Natural killer cell (primary cell): ENCODE results near the gene LEF1. TPM values are rescaled to one million over a fixed set of nuclear protein-coding genes. Genes with fewer than 3 reads are reported as not detected.

Source experiments
- ATAC-seq, 3 donors: fragments of 150-1000 bp in 2 of 3; fragments of 200-7000 bp in 1 of 3; cut with Tn5 transposase; 1 replicate in 1 of 3; 2 replicates in 2 of 3; pipeline ENCODE4 v1.10.0; 2021; ENCODE audit warnings: mild to moderate bottlenecking in 2 of 3, moderate library complexity in 2 of 3
- DNase-seq, 2 donors: peaks; one replicate each; pipeline versions ENCODE4 v3.0.0 to v3.0.0-alpha.2; 2013 to 2021; ENCODE audit warnings: mixed read lengths in 1 of 2
- H3K27ac ChIP-seq: one replicate; pipeline ENCODE4 v1.5.1; 2013; ENCODE audit warnings: mild to moderate bottlenecking, low read length
- H3K27me3 ChIP-seq: one replicate; pipeline ENCODE4 v1.6.1; 2013; ENCODE audit warnings: low read length; ENCODE audit not compliant: control insufficient read depth, insufficient read depth
- H3K36me3 ChIP-seq: one replicate; pipeline ENCODE4 v1.6.1; 2013; ENCODE audit warnings: low read length; ENCODE audit not compliant: control insufficient read depth, insufficient read depth
- H3K4me1 ChIP-seq: one replicate; pipeline ENCODE4 v1.6.1; 2013; ENCODE audit warnings: low read length; ENCODE audit not compliant: control insufficient read depth, insufficient read depth
- H3K4me3 ChIP-seq: one replicate; pipeline ENCODE4 v1.5.1; 2013; ENCODE audit warnings: low read length
- H3K9me3 ChIP-seq: one replicate; pipeline ENCODE4 v1.6.1; 2013; ENCODE audit warnings: low read length; ENCODE audit not compliant: control insufficient read depth, insufficient read depth
- H3K27ac Mint-ChIP-seq, 2 donors: one replicate each; pipeline ENCODE4 v1.8.0; 2022; ENCODE audit warnings: mild to moderate bottlenecking in 2 of 2, mixed read lengths in 2 of 2, moderate library complexity in 1 of 2
- H3K27me3 Mint-ChIP-seq, 2 donors: one replicate each; pipeline ENCODE4 v1.8.0; 2022; ENCODE audit warnings: low read depth in 2 of 2, mixed read lengths in 2 of 2
- H3K36me3 Mint-ChIP-seq: one replicate; pipeline ENCODE4 v1.8.0; 2022; ENCODE audit warnings: mixed read lengths
- H3K4me1 Mint-ChIP-seq, 2 donors: one replicate each; pipeline ENCODE4 v1.8.0; 2022; ENCODE audit warnings: mixed read lengths in 2 of 2
- H3K4me3 Mint-ChIP-seq: one replicate; pipeline ENCODE4 v1.8.0; 2022; ENCODE audit warnings: mild to moderate bottlenecking, moderate library complexity, mixed read lengths
- H3K9me3 Mint-ChIP-seq, 2 donors: one replicate each; pipeline ENCODE4 v1.8.0; 2022; ENCODE audit warnings: mixed read lengths in 2 of 2
- WGBS: methylation state at CpG from one replicate; pipeline ENCODE4 v1.1.7; 2013; ENCODE audit warnings: missing lambda C conversion rate; ENCODE audit not compliant: insufficient coverage; 5-methylcytosine and 5-hydroxymethylcytosine counted together
- intact Hi-C: fragments of 100-400 bp; cut with micrococcal nuclease; formaldehyde crosslinking; loops from one replicate; pipeline ENCODE4 v1.14.2; 2022
- total RNA-seq, 4 donors: library from RNA; stranded (reverse); fragments of 120-200 nt in 1 of 4; gene quantifications; one replicate each; pipeline versions ENCODE4 v1.2.3 to v1.2.4, GENCODE V29; 2013 to 2022
- TF ChIP-seq, protein P1 (sequence below): fragments of 200-600 bp; IDR thresholded peaks from one replicate; pipeline ENCODE4 v1.8.0; 2022; ENCODE audit warnings: antibody characterized with exemption

The LEF1 gene
- total RNA-seq, 3 donors from 2014 or later (not counting 1 experiment from before 2014, with no cell fraction given): 18.7 to 39.8 (median 24.5) TPM

DNA sequence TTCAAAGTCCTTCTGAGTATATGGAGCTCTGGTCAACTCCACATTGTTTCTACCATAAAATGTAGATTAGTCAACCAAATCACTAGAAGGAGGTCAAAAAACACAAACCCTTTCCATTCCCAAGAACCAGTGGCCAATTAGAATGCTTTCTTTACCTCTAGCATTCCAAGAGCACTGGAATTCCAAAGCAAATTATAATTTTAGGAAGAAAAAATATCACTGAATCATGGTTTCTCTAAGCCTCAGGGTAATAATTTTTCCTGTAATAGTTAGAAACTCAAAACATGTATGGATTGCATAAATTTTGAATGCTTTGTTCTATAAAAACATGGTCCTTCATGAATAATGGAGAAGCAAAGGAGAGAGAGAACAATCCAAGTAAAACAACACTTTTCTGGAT lies 39.5 kb downstream of the LEF1 start:
- Histone ChIP-seq H3K27me3 (no peaks in the 10 kb centered on the region), H3K9me3 (no peaks in the 10 kb centered on the region), H3K27ac (no peak overlapping the region), H3K36me3 (no peaks in the 10 kb centered on the region), H3K4me1 (no peaks in the 10 kb centered on the region), H3K4me3 (no peak overlapping the region)
- H3K27ac Mint-ChIP-seq: no peak overlapping the region
- ATAC-seq (no peak), DNase-seq (no peak)
- H3K4me1 Mint-ChIP-seq: no peaks in the 10 kb centered on the region
- no peaks in the 10 kb centered on the region for H3K36me3 Mint-ChIP-seq
- TF ChIP-seq, protein P1, sequence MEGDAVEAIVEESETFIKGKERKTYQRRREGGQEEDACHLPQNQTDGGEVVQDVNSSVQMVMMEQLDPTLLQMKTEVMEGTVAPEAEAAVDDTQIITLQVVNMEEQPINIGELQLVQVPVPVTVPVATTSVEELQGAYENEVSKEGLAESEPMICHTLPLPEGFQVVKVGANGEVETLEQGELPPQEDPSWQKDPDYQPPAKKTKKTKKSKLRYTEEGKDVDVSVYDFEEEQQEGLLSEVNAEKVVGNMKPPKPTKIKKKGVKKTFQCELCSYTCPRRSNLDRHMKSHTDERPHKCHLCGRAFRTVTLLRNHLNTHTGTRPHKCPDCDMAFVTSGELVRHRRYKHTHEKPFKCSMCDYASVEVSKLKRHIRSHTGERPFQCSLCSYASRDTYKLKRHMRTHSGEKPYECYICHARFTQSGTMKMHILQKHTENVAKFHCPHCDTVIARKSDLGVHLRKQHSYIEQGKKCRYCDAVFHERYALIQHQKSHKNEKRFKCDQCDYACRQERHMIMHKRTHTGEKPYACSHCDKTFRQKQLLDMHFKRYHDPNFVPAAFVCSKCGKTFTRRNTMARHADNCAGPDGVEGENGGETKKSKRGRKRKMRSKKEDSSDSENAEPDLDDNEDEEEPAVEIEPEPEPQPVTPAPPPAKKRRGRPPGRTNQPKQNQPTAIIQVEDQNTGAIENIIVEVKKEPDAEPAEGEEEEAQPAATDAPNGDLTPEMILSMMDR: no peak
- H3K4me3 Mint-ChIP-seq: no peak overlapping the region
- no peaks in the 10 kb centered on the region for H3K9me3 Mint-ChIP-seq
- intact Hi-C loops: no loop called here
- H3K27me3 Mint-ChIP-seq: peaks cover 0 to 11% of the 10 kb centered on the region in 2 donors

DNA sequence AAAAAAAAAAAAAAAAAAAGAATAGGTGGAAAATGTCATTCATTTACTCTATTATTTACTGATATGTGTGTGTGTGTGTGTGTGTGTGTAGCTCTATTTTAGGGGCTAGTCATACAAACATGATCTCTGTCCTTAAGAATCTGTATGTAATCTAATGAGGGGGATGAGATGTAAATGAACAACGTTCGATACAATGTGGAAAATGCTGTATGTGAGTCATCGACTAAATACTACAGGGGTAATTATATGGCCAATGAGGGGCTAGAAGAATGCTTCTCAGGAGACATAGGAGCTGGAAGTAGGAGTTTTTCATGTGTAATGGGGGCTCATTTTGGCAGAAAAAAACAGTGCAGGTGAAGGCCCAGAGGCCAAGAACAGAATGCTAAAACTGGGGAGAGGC lies 41.9 kb downstream of the LEF1 start:
- no peak for ATAC-seq
- Mint-ChIP-seq H3K27ac (no peak overlapping the region), H3K4me3 (no peak overlapping the region), H3K36me3 (no peaks in the 10 kb centered on the region), H3K27me3 (peaks cover 0 to 11% of the 10 kb centered on the region in 2 donors), H3K9me3 (no peaks in the 10 kb centered on the region), H3K4me1 (no peaks in the 10 kb centered on the region)
- H3K4me1 ChIP-seq: no peaks in the 10 kb centered on the region
- H3K27me3 ChIP-seq: no peaks in the 10 kb centered on the region
- no peak overlapping the region for H3K4me3 ChIP-seq
- H3K9me3 ChIP-seq: no peaks in the 10 kb centered on the region
- DNase-seq: no peak
- 84% methylated on average over 3 of the region's 3 CpGs for WGBS
- no peak overlapping the region for H3K27ac ChIP-seq
- no peaks in the 10 kb centered on the region for H3K36me3 ChIP-seq
- TF ChIP-seq, protein P1: no peak
- intact Hi-C loops: no loop called here

DNA sequence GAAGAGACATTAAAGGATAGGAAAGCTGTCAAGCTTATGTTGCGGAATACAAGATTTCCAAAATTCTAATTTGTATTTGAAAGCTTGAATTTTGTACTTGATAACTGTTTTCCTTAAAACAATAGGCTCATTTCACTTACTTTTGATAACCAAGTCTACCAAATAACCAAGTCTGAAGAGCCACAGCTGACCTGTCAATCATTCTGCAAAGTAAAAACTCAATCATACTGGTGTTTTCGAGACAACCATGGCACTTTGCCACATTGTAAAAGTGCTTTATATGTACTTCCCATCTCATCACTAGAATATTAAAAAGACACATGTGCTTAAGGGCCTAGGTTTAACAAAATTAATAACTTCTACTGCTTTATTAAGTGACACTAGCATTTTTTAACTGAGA lies 47.9 kb downstream of the LEF1 start:
- H3K4me1 Mint-ChIP-seq: peaks cover 36 to 40% of the 10 kb centered on the region in 2 donors

More for the DNA sequence above, 47.9 kb downstream of the LEF1 start:
- no peak overlapping the region for H3K4me3 Mint-ChIP-seq
- Histone ChIP-seq H3K27me3 (no peaks in the 10 kb centered on the region), H3K36me3 (no peaks in the 10 kb centered on the region), H3K4me1 (peaks cover 22% of the 10 kb centered on the region), H3K27ac (no peak overlapping the region), H3K4me3 (no peak overlapping the region), H3K9me3 (no peaks in the 10 kb centered on the region)
- H3K27ac Mint-ChIP-seq: no peak overlapping the region
- no peaks in the 10 kb centered on the region for H3K36me3 Mint-ChIP-seq
- intact Hi-C loops: no loop called here
- ATAC-seq (no peak), DNase-seq (no peak)
- TF ChIP-seq, protein P1: no peak
- H3K9me3 Mint-ChIP-seq: no peaks in the 10 kb centered on the region
- no peaks in the 10 kb centered on the region for H3K27me3 Mint-ChIP-seq
- WGBS: 80% methylated on average over 1 of the region's 2 CpGs
